M059J (cell line): ENCODE measurements around the gene ARSI. TPM values are rescaled to one million over a fixed set of nuclear protein-coding genes. Genes with fewer than 3 reads are reported as not detected.
A peak's percentile ranks its signal among the peaks of the same experiment; 100 is the strongest.

Source experiments
- DNase-seq: peaks from one replicate; pipeline ENCODE4 v3.0.0-alpha.2; 2012; ENCODE audit warnings: low read depth
- total RNA-seq: library from RNA; depleted of rRNA; stranded (reverse); fragments of >200 nt; shearing (Covaris generic); gene quantifications from 2 replicates; pipeline ENCODE4 v1.2.3, GENCODE V29; 2014

ARSI gene
- total RNA-seq, 1 experiment from 2014 or later, result 51.2 TPM

GRCh38 chr5:150327139-150327538, 24.4 kb upstream of the ARSI start:
- no peak for DNase-seq

- no peak for DNase-seq
These were observed 24.0 kb upstream of the ARSI start for GRCh38 chr5:150326707-150327106.

- DNase-seq, result no peak
These were observed 22.7 kb upstream of the ARSI start for GRCh38 chr5:150325426-150325825.

- DNase-seq, result no peak
These were observed 21.1 kb upstream of the ARSI start for GRCh38 chr5:150323819-150324218.

- DNase-seq, result no peak
These were observed 20.4 kb upstream of the ARSI start for GRCh38 chr5:150323092-150323491.

- peak; percentile 93 for DNase-seq
These were observed 19.5 kb upstream of the ARSI start for GRCh38 chr5:150322202-150322601.

GRCh38 chr5:150321784-150322183, 19.1 kb upstream of the ARSI start:
- DNase-seq, result no peak

- no peak for DNase-seq
These were observed 18.5 kb upstream of the ARSI start for GRCh38 chr5:150321211-150321610.

- DNase-seq, result peak; percentile 99
These were observed 17.4 kb upstream of the ARSI start for GRCh38 chr5:150320044-150320613.

GRCh38 chr5:150319484-150319790, 16.7 kb upstream of the ARSI start:
- no peak for DNase-seq

- no peak for DNase-seq
These were observed 16.1 kb upstream of the ARSI start for GRCh38 chr5:150318613-150319483.

GRCh38 chr5:150317048-150318003, 14.6 kb upstream of the ARSI start:
- peak; percentile 99 for DNase-seq

GRCh38 chr5:150316320-150316719, 13.6 kb upstream of the ARSI start:
- DNase-seq, result no peak

GRCh38 chr5:150315245-150315644, 12.5 kb upstream of the ARSI start:
- DNase-seq, result no peak

GRCh38 chr5:150313921-150314716, 11.4 kb upstream of the ARSI start:
- no peak for DNase-seq

GRCh38 chr5:150313501-150313900, 10.8 kb upstream of the ARSI start:
- no peak for DNase-seq

- no peak for DNase-seq
These were observed 9.8 kb upstream of the ARSI start for GRCh38 chr5:150312518-150312917.

GRCh38 chr5:150311015-150311692, 8.4 kb upstream of the ARSI start:
- DNase-seq, result no peak

GRCh38 chr5:150310246-150310645, 7.5 kb upstream of the ARSI start:
- DNase-seq, result no peak

- no peak for DNase-seq
These were observed 7.2 kb upstream of the ARSI start for GRCh38 chr5:150309886-150310239.
